B cell (primary cell): ENCODE measurements around the gene RAD51B. TPM values are rescaled to one million over a fixed set of nuclear protein-coding genes. Genes with fewer than 3 reads are reported as not detected.

ENCODE experiments used
- ATAC-seq: fragments of 200-7000 bp; cut with Tn5 transposase; one replicate; pipeline ENCODE4 v1.10.0; 2021; ENCODE audit warnings: low read depth, mild to moderate bottlenecking, moderate number of reproducible peaks, moderate library complexity
- CTCF ChIA-PET: fragments of 350-600 bp; sonication (Branson Sonifier 250); formaldehyde crosslinking; loops from one replicate; lab custom pipeline; 2021; ENCODE audit warnings: antibody characterized with exemption, inconsistent platforms; lab: Charles Lee
- POLR2A ChIA-PET: fragments of 350-600 bp; sonication (Branson Sonifier 250); formaldehyde crosslinking; loops from one replicate; lab custom pipeline; 2021; ENCODE audit warnings: antibody characterized with exemption; lab: Charles Lee
- DNase-seq: peaks from one replicate; pipeline ENCODE4 v3.0.0; 2013
- H2AFZ ChIP-seq: 2 replicates; pipeline ENCODE4 v1.6.1; 2012; ENCODE audit warnings: mild to moderate bottlenecking, low read depth, low read length; ENCODE audit not compliant: insufficient read depth, poor library complexity, severe bottlenecking
- H3K27ac ChIP-seq, 2 donors: 1 replicate in 1 of 2; 2 replicates in 1 of 2; pipeline ENCODE4 v1.5.1; 2012 to 2013; ENCODE audit warnings: low read length in 2 of 2, mild to moderate bottlenecking in 2 of 2, moderate library complexity in 1 of 2
- H3K27me3 ChIP-seq, 4 experiments: fragments of 200-600 bp in 1 of 4; sonication (generic) in 1 of 4; replicated peaks in 1 of 4; 1 replicate in 2 of 4; 2 replicates in 2 of 4; pipeline versions ENCODE4 v1.6.1 to v1.7.0; 2013 to 2016; ENCODE audit warnings: low read length in 3 of 4, mild to moderate bottlenecking in 2 of 4, mixed read lengths in 1 of 4, moderate library complexity in 1 of 4; ENCODE audit not compliant: insufficient read depth in 4 of 4, control insufficient read depth in 3 of 4; ENCODE audit errors: control extremely low read depth in 1 of 4
- H3K36me3 ChIP-seq, 2 experiments: replicated peaks in 1 of 2; 1 replicate in 1 of 2; 2 replicates in 1 of 2; pipeline versions ENCODE4 v1.6.1 to v1.7.1; 2013; ENCODE audit warnings: low read length in 1 of 2; ENCODE audit not compliant: insufficient read depth in 2 of 2, control insufficient read depth in 1 of 2; ENCODE audit errors: control extremely low read depth in 1 of 2, extremely low read depth in 1 of 2
- H3K4me1 ChIP-seq, 2 donors: fragments of 200-600 bp in 1 of 2; sonication (generic) in 1 of 2; 1 replicate in 1 of 2; 2 replicates in 1 of 2; pipeline versions ENCODE4 v1.5.1 to v1.6.1; 2013 to 2017; ENCODE audit warnings: low read length in 2 of 2; ENCODE audit not compliant: control insufficient read depth in 2 of 2, insufficient read depth in 2 of 2
- H3K4me2 ChIP-seq: replicated peaks from 2 replicates; pipeline ENCODE3; 2012; ENCODE audit warnings: mild to moderate bottlenecking, low read depth, low read length; ENCODE audit not compliant: poor library complexity, severe bottlenecking
- H3K4me3 ChIP-seq, 5 experiments: fragments of 200-600 bp in 1 of 5; sonication (generic) in 1 of 5; 1 replicate in 3 of 5; 2 replicates in 2 of 5; pipeline versions ENCODE4 v1.5.1 to v1.7.0; 2011 to 2016; ENCODE audit warnings: low read length in 4 of 5, mild to moderate bottlenecking in 4 of 5, low read depth in 2 of 5, control low read depth in 1 of 5, moderate library complexity in 1 of 5; ENCODE audit not compliant: insufficient read depth in 1 of 5; ENCODE audit errors: control extremely low read depth in 1 of 5, extremely low read depth in 1 of 5
- H3K79me2 ChIP-seq: fragments of 200-600 bp; sonication (generic); one replicate; pipeline ENCODE4 v1.6.0; 2016; ENCODE audit warnings: low read length; ENCODE audit not compliant: control insufficient read depth, insufficient read depth
- H3K9ac ChIP-seq: fragments of 200-600 bp; sonication (generic); 2 replicates; pipeline ENCODE4 v1.6.1; 2017; ENCODE audit warnings: mild to moderate bottlenecking, low read length, moderate library complexity
- H3K9me3 ChIP-seq, 3 donors: one replicate each; pipeline versions ENCODE4 v1.6.1 to v1.7.1; 2013; ENCODE audit warnings: low read length in 2 of 3; ENCODE audit not compliant: control insufficient read depth in 2 of 3, insufficient read depth in 1 of 3; ENCODE audit errors: control extremely low read depth in 1 of 3
- H4K20me1 ChIP-seq: 2 replicates; pipeline ENCODE4 v1.6.0; 2012; ENCODE audit warnings: mild to moderate bottlenecking, low read length; ENCODE audit not compliant: insufficient read depth, control insufficient read depth, poor library complexity, severe bottlenecking
- H3K27ac Mint-ChIP-seq: one replicate; pipeline ENCODE4 v1.8.0; 2021; ENCODE audit warnings: mixed read lengths
- H3K27me3 Mint-ChIP-seq: one replicate; pipeline ENCODE4 v1.8.0; 2021; ENCODE audit warnings: mixed read lengths
- H3K4me1 Mint-ChIP-seq: one replicate; pipeline ENCODE4 v1.8.0; 2021; ENCODE audit warnings: mixed read lengths
- H3K4me3 Mint-ChIP-seq: one replicate; pipeline ENCODE4 v1.8.0; 2021; ENCODE audit warnings: mixed read lengths
- H3K9me3 Mint-ChIP-seq: one replicate; pipeline ENCODE4 v1.8.0; 2022; ENCODE audit warnings: mixed read lengths; ENCODE audit not compliant: insufficient read depth
- CTCF ChIP-seq: fragments of 200-600 bp; IDR thresholded peaks from one replicate; pipeline ENCODE4 v1.8.0; 2022; ENCODE audit warnings: antibody characterized with exemption, mild to moderate bottlenecking
- EZH2 ChIP-seq: IDR thresholded peaks from 2 replicates; pipeline ENCODE4 v1.6.1; 2012; ENCODE audit warnings: borderline replicate concordance, low read depth, mild to moderate bottlenecking, moderate library complexity, low read length; ENCODE audit not compliant: insufficient read depth, poor library complexity, severe bottlenecking
- WGBS: methylation state at CpG from one replicate; pipeline ENCODE4 v1.1.5; 2013; ENCODE audit warnings: missing lambda C conversion rate; ENCODE audit not compliant: insufficient coverage; 5-methylcytosine and 5-hydroxymethylcytosine counted together
- intact Hi-C: fragments of 100-400 bp; cut with micrococcal nuclease; formaldehyde crosslinking; loops from one replicate; pipeline ENCODE4 v1.10.0; 2022
- polyA plus RNA-seq: library from polyadenylated mRNA; depleted of rRNA; stranded (reverse); fragments of >200 nt; gene quantifications from 2 replicates; pipeline ENCODE4 v1.2.3, GENCODE V29; 2012
- total RNA-seq, 2 donors: library from RNA; stranded (reverse); fragments of 120-200 nt in 1 of 2; gene quantifications; 1 replicate in 1 of 2; 2 replicates in 1 of 2; pipeline versions ENCODE4 v1.2.3 to v1.2.4, GENCODE V29; 2013 to 2022

RAD51B gene
- total and polyA plus RNA-seq, 2 donors (not counting 1 experiment from before 2014, with no cell fraction given), result 6.5 to 60.6 TPM

GRCh38 chr14:68747393-68747792 lies 927.8 kb downstream of the RAD51B start:
- ATAC-seq (no peak), DNase-seq (no peak)
- CTCF ChIA-PET, result no interaction called here
- Histone ChIP-seq H4K20me1 (no peaks in the 10 kb centered on the region), H3K4me2 (no peak overlapping the region), H3K36me3 (no peaks in the 10 kb centered on the region), H3K4me3 (no peak overlapping the region), H3K9ac (no peak overlapping the region), H3K27me3 (no peaks in the 10 kb centered on the region), H3K27ac (no peak overlapping the region), H3K4me1 (peaks cover 11 to 12% of the 10 kb centered on the region in 2 donors), H2AFZ (no peak overlapping the region), H3K79me2 (no peaks in the 10 kb centered on the region), H3K9me3 (peaks cover 0 to 5% (median 0%) of the 10 kb centered on the region in 3 donors)
- 97% methylated on average over 5 of the region's 5 CpGs for WGBS
- no peak for TF ChIP-seq EZH2
- no peak for TF ChIP-seq CTCF
- no peaks in the 10 kb centered on the region for H3K9me3 Mint-ChIP-seq
- POLR2A ChIA-PET, result no interaction called here
- intact Hi-C loops, result no loop called here
- peaks cover 14% of the 10 kb centered on the region for H3K4me1 Mint-ChIP-seq
- H3K27me3 Mint-ChIP-seq, result no peaks in the 10 kb centered on the region
- peak overlapping the region; percentile 3 for H3K27ac Mint-ChIP-seq
- H3K4me3 Mint-ChIP-seq, result no peak overlapping the region

- TF ChIP-seq EZH2, result no peak
- no peak for TF ChIP-seq CTCF
- DNase-seq (no peak), ATAC-seq (no peak)
- Histone ChIP-seq H3K36me3 (no peaks in the 10 kb centered on the region), H3K79me2 (no peaks in the 10 kb centered on the region), H3K9me3 (peaks cover 0 to 5% (median 0%) of the 10 kb centered on the region in 3 donors), H3K4me3 (no peak overlapping the region), H4K20me1 (no peaks in the 10 kb centered on the region), H3K9ac (no peak overlapping the region), H3K4me1 (peaks cover 3% of the 10 kb centered on the region in 2 donors), H3K4me2 (no peak overlapping the region), H3K27me3 (no peaks in the 10 kb centered on the region), H2AFZ (no peak overlapping the region), H3K27ac (no peak overlapping the region)
- intact Hi-C loops, result no loop called here
- Mint-ChIP-seq H3K27ac (no peak overlapping the region), H3K4me1 (peaks cover 5% of the 10 kb centered on the region), H3K4me3 (no peak overlapping the region), H3K27me3 (no peaks in the 10 kb centered on the region), H3K9me3 (no peaks in the 10 kb centered on the region)
- POLR2A ChIA-PET, result no interaction called here
- CTCF ChIA-PET, result no interaction called here
- 90% methylated on average over 10 of the region's 10 CpGs for WGBS
Measured at GRCh38 chr14:68748260-68748659, 928.7 kb downstream of the RAD51B start.
